Heart right ventricle (tissue), 16 donors: ENCODE data around the gene COL13A1. TPM values are rescaled to one million over a fixed set of nuclear protein-coding genes. Genes with fewer than 3 reads are reported as not detected.

Source experiments
- ATAC-seq, 8 donors: fragments of 200-7000 bp; cut with Tn5 transposase; one replicate each; pipeline ENCODE4 v1.9.1; 2020; ENCODE audit warnings: mild to moderate bottlenecking in 8 of 8, moderate library complexity in 8 of 8, moderate number of reproducible peaks in 1 of 8
- DNase-seq, 2 donors: peaks; one replicate each; pipeline ENCODE4 v3.0.0-alpha.2; 2020
- H3K27ac ChIP-seq, 10 donors: fragments of 200-600 bp; sonication (generic) in 2 of 10; one replicate each; pipeline versions ENCODE4 v1.5.0 to v1.8.0; 2020 to 2022; ENCODE audit warnings: mild to moderate bottlenecking in 3 of 10
- H3K27me3 ChIP-seq, 7 donors: fragments of 200-600 bp; one replicate each; pipeline ENCODE4 v1.8.0; 2021 to 2022; ENCODE audit warnings: mild to moderate bottlenecking in 2 of 7
- H3K36me3 ChIP-seq, 9 donors: fragments of 200-600 bp; sonication (generic) in 1 of 9; one replicate each; pipeline versions ENCODE4 v1.5.0 to v1.8.0; 2020 to 2022; ENCODE audit warnings: mild to moderate bottlenecking in 2 of 9
- H3K4me1 ChIP-seq, 9 donors: fragments of 200-600 bp; sonication (generic) in 1 of 9; one replicate each; pipeline versions ENCODE4 v1.5.0 to v1.8.0; 2020 to 2022; ENCODE audit warnings: mild to moderate bottlenecking in 4 of 9
- H3K4me3 ChIP-seq, 10 donors: fragments of 200-600 bp; sonication (generic) in 2 of 10; one replicate each; pipeline versions ENCODE4 v1.5.0 to v1.8.0; 2020 to 2022; ENCODE audit warnings: mild to moderate bottlenecking in 7 of 10, moderate library complexity in 2 of 10
- H3K9me3 ChIP-seq, 11 donors: fragments of 200-600 bp in 10 of 11; sonication (generic) in 2 of 11; one replicate each; pipeline versions ENCODE4 v1.5.0 to v1.8.0; 2013 to 2022; ENCODE audit warnings: mild to moderate bottlenecking in 2 of 11, control low read depth in 1 of 11, moderate library complexity in 1 of 11
- WGBS, 2 donors: extraction: QIAGEN DNeasy Blood & Tissue Kit; methylation state at CpG; one replicate each; pipeline ENCODE4 v1.1.7; 2013; ENCODE audit warnings: inconsistent platforms in 1 of 2; 5-methylcytosine and 5-hydroxymethylcytosine counted together
- intact Hi-C, 10 donors: fragments of 100-400 bp; cut with DNase I; formaldehyde crosslinking; loops; one replicate each; pipeline versions ENCODE4 v1.11.1 to v1.14.2; 2022
- polyA plus RNA-seq, 2 donors: library from polyadenylated mRNA; stranded (reverse); fragments of 200-250 nt; gene quantifications; one replicate each; pipeline ENCODE4 v1.2.3, GENCODE V29; 2013
- total RNA-seq, 10 donors: library from RNA; stranded (reverse); fragmentation: NEBNext Ultra II Directional in 3 of 10; extraction: Animal tissue kit (Norgen Biotek cat#: 25700) in 3 of 10; gene quantifications; one replicate each; pipeline versions ENCODE4 v1.2.1 to v1.2.4, GENCODE V29; 2021 to 2023
- TF ChIP-seq, protein P1 (sequence below), 9 donors: fragments of 200-600 bp; sonication (generic) in 2 of 9; IDR thresholded peaks; one replicate each; pipeline versions ENCODE4 v1.5.0 to v1.8.0; 2021 to 2022; ENCODE audit warnings: antibody characterized with exemption in 9 of 9, mild to moderate bottlenecking in 5 of 9, moderate library complexity in 1 of 9
- donor health status: Arrhythmogenic right ventricular cardiomyopathy.
- donor health status: ischemic (EF 13 %, LVEDD 7.1; RV severe dilation, severe dysfunction).
- donor health status: healthy with polysubstance abuse.
- donor health status: DM: no; HTN: yes; CAD: no.
- donor health status: DM: no; HTN: no; CAD: no.
- donor health status: ischemic (EF 25% LVEDD 6.9; RV normal size, moderate dysfunction).
- donor health status: ischemic (EF 25% LVEDD 5.7; RV mildly dilated, moderate dysfunction).
- donor health status: healthy.
- donor health status: DM: yes; HTN: yes; CAD: no.
- donor health status: Ischemic cardiomyopathy.
- donor health status: ischemic (EF 35%, LVEDD 5.7; RV mildly dilated, moderate dysfunction).
- donor health status: nonischemic (EF 11% LVEDD 7.7; RV severe dilation, severe dysfunction).
- donor health status: DM: yes; HTN: yes; CAD: no.
- donor health status: PGD.
- donor health status: ischemic (EF 29% LVEDD 5.4; RV normal size, mild dysfunction).
- donor health status: nonischemic (EF 23%, LVEDD 6.1; RV moderate dilation, normal function).

Gene COL13A1
- total and polyA plus RNA-seq, 12 donors = 0.70 to 6.8 (median 2.7) TPM

DNA sequence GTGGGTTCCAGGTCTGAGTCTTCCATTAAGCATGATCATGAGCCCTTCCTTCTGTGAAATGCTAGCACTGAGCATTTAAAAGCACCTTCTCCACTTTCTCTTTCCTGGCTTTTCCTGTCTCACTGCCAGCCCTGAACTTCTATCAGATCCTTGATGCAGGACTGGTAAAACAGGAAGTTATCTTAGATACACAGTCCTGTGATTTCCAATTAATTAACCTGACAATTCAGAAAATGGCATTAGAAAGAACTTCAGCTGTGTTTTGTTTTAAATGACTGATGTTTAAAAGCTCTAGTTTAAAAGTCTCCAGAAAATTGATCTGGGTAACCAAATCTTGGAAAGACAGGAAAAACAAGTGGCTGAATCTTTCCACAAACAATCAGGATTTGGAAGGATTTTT is 172.0 kb downstream of the COL13A1 start:
- no peak for DNase-seq
- H3K27ac ChIP-seq = no peak overlapping the region
- no peak for ATAC-seq
- H3K4me3 ChIP-seq = no peak overlapping the region
- TF ChIP-seq, protein P1, sequence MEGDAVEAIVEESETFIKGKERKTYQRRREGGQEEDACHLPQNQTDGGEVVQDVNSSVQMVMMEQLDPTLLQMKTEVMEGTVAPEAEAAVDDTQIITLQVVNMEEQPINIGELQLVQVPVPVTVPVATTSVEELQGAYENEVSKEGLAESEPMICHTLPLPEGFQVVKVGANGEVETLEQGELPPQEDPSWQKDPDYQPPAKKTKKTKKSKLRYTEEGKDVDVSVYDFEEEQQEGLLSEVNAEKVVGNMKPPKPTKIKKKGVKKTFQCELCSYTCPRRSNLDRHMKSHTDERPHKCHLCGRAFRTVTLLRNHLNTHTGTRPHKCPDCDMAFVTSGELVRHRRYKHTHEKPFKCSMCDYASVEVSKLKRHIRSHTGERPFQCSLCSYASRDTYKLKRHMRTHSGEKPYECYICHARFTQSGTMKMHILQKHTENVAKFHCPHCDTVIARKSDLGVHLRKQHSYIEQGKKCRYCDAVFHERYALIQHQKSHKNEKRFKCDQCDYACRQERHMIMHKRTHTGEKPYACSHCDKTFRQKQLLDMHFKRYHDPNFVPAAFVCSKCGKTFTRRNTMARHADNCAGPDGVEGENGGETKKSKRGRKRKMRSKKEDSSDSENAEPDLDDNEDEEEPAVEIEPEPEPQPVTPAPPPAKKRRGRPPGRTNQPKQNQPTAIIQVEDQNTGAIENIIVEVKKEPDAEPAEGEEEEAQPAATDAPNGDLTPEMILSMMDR (IDR thresholded peaks at IDR 0.05) = no peak
- H3K27me3 ChIP-seq = peaks cover 0 to 36% (median 7%) of the 10 kb centered on the region in 7 donors
- H3K4me1 ChIP-seq = no peaks in the 10 kb centered on the region
- H3K9me3 ChIP-seq = peaks cover 0 to 19% (median 0%) of the 10 kb centered on the region in 11 donors
- H3K36me3 ChIP-seq = no peaks in the 10 kb centered on the region
- intact Hi-C loops = no loop called here

DNA sequence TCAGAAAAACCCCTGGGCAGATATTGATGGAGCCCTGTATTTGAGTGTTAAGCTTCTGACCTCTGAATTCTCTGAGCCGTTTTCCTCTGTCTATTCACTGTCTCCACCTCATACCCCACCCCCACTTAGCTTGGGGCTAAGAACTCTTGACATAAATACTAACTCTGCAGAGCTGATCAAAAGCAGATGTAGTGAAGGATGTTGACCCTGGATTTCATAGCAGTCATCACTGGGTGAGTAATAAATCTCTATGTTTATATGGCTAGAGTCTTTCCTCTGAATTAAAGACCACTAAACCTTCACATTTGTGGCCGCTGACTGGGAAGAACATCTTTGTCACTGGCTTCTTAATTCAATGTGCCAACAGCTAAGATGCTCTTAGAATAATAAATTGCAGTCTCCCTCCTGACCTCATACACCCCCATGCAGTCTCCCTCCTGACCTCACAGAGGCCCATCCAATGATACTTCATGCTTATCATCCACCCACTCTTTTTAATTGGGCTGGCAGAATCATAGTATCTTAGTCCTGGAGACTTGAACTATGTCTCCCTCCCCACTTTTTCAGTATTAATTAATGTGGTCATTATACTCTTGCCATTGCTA is 172.9 kb downstream of the COL13A1 start:
- no peaks in the 10 kb centered on the region for H3K36me3 ChIP-seq
- WGBS, 2 donors = 48 to 51% methylated on average over 2 of the region's 2 CpGs
- no peak for DNase-seq
- intact Hi-C loops = no loop called here
- H3K9me3 ChIP-seq = peaks cover 0 to 19% (median 0%) of the 10 kb centered on the region in 11 donors
- H3K4me3 ChIP-seq = no peak overlapping the region
- peaks cover 0 to 37% (median 11%) of the 10 kb centered on the region in 7 donors for H3K27me3 ChIP-seq
- H3K27ac ChIP-seq = no peak overlapping the region
- TF ChIP-seq, protein P1 (IDR thresholded peaks at IDR 0.05) = no peak
- ATAC-seq = no peak
- H3K4me1 ChIP-seq = no peaks in the 10 kb centered on the region

DNA sequence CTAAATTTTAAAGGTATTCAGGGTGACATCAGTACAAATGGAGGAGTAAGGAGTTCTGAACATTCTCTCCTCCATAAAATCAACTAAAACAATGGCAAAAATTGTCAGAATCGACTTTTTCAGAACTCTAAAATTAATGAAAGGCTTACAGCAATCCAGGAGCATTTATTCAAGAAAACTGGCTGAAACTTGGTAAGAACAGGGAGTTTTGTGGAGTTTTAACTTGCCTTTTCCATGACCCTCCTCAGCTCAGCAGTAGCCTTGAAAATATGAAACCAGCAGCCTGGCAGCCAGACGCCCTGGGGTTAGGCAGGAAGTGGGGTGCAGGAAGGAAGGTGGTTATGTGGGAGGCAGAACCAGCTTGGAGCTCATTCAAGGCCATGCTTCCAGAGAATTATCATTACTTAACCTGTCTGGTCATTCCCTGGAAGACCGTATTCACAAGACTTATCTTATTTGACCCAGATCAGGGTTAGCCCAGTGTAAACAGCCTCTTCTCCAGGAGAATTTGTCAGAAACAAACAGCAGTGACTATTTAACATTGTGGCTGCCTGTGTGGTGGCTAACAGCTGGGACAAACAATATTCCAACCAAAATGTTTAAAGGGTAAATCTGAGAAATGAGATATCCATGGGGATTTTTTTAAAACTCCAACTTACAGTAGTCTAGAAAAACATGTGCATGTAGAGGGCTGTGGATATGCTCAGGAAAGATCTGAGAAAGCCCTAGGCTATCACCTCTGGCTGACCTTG is 175.3 kb downstream of the COL13A1 start:
- Histone ChIP-seq H3K36me3 (no peaks in the 10 kb centered on the region), H3K27me3 (peaks cover 0 to 37% (median 15%) of the 10 kb centered on the region in 7 donors), H3K4me3 (no peak overlapping the region), H3K9me3 (peaks cover 0 to 43% (median 15%) of the 10 kb centered on the region in 11 donors), H3K4me1 (no peaks in the 10 kb centered on the region), H3K27ac (no peak overlapping the region)
- TF ChIP-seq, protein P1 (IDR thresholded peaks at IDR 0.05) = no peak
- 51 to 77% methylated on average over 3 of the region's 3 CpGs for WGBS, 2 donors
- no peak for ATAC-seq
- intact Hi-C loops = no loop called here
- no peak for DNase-seq

DNA sequence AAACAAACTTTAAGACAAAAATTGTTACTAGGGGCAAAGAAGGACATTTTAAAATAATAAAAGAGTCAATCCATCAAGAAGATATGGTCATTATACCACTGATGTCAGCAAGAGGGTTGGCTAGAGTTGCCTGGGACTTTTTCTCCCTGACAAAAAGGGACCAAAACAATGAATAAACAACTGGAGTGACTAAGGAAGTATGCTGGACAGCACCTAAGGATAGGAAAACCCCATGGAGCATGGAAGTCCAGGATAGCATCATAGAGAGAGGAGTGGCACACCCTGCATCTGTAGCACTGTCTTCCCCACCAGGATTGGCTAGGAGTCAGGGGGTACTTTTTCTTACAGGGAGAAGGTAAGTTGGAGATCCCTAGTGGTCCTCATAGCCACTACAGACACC is 177.5 kb downstream of the COL13A1 start:
- Histone ChIP-seq H3K4me1 (no peaks in the 10 kb centered on the region), H3K27me3 (peaks cover 0 to 43% (median 25%) of the 10 kb centered on the region in 7 donors), H3K4me3 (no peak overlapping the region), H3K9me3 (peaks cover 0 to 48% (median 15%) of the 10 kb centered on the region in 11 donors), H3K27ac (no peak overlapping the region), H3K36me3 (no peaks in the 10 kb centered on the region)
- ATAC-seq = no peak
- TF ChIP-seq, protein P1 (IDR thresholded peaks at IDR 0.05) = no peak
- no peak for DNase-seq
- intact Hi-C loops = no loop called here
